Activated CD8-positive, alpha-beta memory T cell treated with anti-CD3 and anti-CD28 coated beads for 36 hours (primary cell): Measurements from ENCODE around the gene C11orf42. TPM values are rescaled to one million over a fixed set of nuclear protein-coding genes. Genes with fewer than 3 reads are reported as not detected.

Experiments used
- CTCF ChIA-PET: fragments of 350-600 bp; sonication (Branson Sonifier 250); formaldehyde crosslinking; loops from one replicate; lab custom pipeline; 2021; ENCODE audit warnings: antibody characterized with exemption; lab: Charles Lee
- POLR2A ChIA-PET: fragments of 350-600 bp; sonication (Branson Sonifier 250); formaldehyde crosslinking; loops from one replicate; lab custom pipeline; 2021; ENCODE audit warnings: antibody characterized with exemption; lab: Charles Lee
- total RNA-seq, 2 experiments: library from RNA; stranded (reverse); gene quantifications; one replicate each; pipeline ENCODE4 v1.2.3, GENCODE V29; 2021

Gene C11orf42, protein sequence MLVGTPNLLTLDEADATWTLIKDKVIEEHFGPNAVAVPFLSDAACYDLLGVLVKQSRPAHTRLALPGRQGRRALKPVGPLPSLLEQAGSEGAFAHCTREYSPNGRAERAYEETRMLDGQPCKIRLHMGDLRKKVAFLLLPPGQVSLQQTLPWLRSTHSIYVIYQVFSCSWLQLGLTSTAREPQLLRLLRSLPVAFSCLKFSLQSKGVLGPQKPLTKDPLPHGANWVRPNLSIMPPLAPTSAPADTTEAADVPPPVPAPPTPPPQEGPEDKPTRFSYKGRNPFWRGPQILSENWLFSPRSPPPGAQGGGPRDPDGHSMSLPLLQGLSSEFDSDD
- total RNA-seq = not detected

DNA sequence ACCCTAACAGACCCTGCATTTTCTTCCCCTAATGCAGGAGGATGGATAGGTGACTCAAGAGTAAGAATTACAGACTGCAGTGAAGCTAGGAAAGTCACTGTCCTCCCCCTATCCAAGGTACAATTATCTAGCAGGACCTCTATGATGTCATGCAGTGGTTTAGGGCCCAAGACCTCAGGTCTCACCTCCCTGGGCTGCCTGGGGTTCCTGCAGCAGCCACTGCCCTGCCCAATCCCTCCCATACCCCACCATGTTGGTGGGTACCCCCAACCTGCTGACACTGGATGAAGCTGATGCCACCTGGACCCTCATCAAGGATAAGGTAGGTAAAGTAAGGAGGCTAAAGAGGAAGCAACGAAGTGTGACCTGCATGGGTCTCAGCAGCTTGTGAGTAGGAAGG lies at the start of gene C11orf42:
TSS of gene C11orf42 (plus strand) at position 192 of the 400 bp plus-strand sequence. CDS start at position 251, 59 bp downstream.
- CTCF ChIA-PET = no interaction called here
- POLR2A ChIA-PET = no interaction called here

GRCh38 chr11:6156628-6157359 lies 48.6 kb upstream of the C11orf42 start:
- ChIA-PET POLR2A (no interaction called here), CTCF (no interaction called here)

GRCh38 chr11:6170226-6170625 lies 35.1 kb upstream of the C11orf42 start, which contains the start of gene OR52B2:
Gene OR52B2 (minus strand): TSS chr11:6170326. CDS start chr11:6170326, 0 bp downstream.
- CTCF ChIA-PET = no interaction called here
- POLR2A ChIA-PET = no interaction called here

DNA sequence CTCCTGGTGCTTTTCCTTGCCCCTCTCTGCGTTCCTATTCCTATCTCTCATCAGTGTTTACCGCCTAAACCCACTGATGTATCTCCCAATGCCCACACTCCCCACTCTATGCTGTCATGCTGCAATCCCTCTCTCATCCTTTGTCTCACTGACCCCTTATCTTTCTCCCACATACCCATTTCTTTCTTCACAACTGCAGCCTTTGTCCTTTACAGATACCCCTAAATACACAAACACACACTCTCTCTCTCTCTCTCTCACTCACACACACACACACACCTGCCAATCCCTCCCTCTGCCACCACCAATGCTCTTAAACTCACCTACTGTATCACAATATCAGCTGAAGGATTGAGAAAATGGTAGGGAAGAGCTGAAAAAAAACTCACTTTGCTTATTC lies 29.9 kb upstream of the C11orf42 start:
- ChIA-PET POLR2A (no interaction called here), CTCF (no interaction called here)

GRCh38 chr11:6191742-6192141 lies 13.6 kb upstream of the C11orf42 start:
- ChIA-PET POLR2A (no interaction called here), CTCF (no interaction called here)

DNA sequence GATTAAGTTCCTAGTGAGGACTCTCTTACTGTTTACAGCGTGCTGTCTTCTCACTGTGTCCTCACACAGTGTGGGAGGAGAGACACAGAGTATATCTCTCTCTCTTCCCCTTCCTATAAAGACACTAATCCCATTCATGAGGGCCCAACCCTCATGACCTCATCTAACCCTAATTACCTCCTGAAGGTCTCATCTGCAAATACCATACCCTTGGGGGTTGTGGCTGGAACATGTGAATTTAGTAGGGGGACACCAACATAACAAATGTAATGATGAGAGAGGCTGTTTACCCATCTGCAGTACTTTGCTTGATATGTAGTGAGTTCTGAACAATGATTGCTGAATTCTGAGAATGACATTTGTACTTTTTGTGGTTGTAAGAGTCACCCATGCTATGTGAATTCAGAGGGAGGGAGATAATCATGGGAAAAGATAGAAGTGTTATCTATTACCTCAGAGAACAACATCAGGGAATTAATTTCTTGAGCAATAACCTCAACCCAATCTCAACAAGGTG lies 11.2 kb upstream of the C11orf42 start:
- ChIA-PET CTCF (no interaction called here), POLR2A (no interaction called here)

DNA sequence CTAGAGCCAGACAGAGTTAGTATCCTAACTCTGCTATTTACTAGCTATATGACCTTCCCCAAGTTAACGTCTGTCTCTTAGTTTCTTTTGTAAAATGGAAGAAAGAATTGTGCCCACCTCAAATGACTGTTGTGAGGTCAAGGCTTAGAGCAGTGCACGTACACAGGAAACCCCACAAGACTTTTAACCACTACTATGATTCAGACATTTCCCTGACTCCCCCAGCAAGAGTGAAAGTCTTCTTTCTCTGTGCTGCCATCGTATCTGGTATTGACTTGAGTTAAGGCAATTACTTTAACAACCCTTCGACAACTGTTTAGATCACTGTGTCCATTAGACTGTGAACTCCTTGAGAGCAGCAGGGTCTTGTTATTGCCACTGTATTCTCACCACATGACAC lies 9.0 kb upstream of the C11orf42 start:
- ChIA-PET POLR2A (no interaction called here), CTCF (no interaction called here)

- ChIA-PET CTCF (interaction anchor here (0.5 kb wide), 1 partner anchor 32 kb away, joined by 3 read pairs; no protein-coding TSS in a partner anchor), POLR2A (no interaction called here)
These were observed 7.7 kb upstream of the C11orf42 start for GRCh38 chr11:6197466-6198200.

DNA sequence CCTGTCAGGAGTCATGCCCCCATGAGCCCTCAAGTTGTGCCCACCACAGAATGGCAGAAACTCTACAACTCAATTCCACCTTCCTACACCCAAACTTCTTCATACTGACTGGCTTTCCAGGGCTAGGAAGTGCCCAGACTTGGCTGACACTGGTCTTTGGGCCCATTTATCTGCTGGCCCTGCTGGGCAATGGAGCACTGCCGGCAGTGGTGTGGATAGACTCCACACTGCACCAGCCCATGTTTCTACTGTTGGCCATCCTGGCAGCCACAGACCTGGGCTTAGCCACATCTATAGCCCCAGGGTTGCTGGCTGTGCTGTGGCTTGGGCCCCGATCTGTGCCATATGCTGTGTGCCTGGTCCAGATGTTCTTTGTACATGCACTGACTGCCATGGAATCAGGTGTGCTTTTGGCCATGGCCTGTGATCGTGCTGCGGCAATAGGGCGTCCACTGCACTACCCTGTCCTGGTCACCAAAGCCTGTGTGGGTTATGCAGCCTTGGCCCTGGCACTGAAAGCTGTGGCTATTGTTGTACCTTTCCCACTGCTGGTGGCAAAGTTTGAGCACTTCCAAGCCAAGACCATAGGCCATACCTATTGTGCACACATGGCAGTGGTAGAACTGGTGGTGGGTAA lies 6.1 kb upstream of the C11orf42 start, which contains the start of gene OR52W1:
TSS of gene OR52W1 (plus strand) at position 51 of the 637 bp plus-strand sequence. CDS start at position 51, 0 bp downstream.
- ChIA-PET CTCF (no interaction called here), POLR2A (no interaction called here)

GRCh38 chr11:6200975-6201374 lies 4.4 kb upstream of the C11orf42 start:
- POLR2A ChIA-PET = no interaction called here
- CTCF ChIA-PET = interaction anchor here (1.4 kb wide), 1 partner anchor 153 kb away, joined by 3 read pairs; no protein-coding TSS in a partner anchor

DNA sequence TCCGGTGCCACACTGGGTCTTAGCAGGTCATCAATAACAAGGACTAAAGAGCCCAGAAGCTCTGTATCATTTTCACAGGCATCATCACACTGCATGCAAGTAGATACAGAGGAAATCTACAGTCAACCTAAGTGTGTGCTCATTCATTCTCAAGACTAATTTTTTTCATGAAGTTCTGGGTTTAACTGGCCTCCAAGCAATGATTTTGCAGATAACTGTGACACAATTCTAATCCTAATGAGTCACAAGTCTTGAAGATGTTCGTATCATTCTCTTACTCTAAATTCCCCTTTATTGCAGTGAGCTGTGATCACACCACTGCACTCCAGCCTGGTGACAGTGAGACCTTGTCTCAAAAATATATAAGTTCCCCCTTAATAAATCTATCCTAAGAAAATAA lies 3.9 kb upstream of the C11orf42 start:
- POLR2A ChIA-PET = no interaction called here
- CTCF ChIA-PET = interaction anchor here (1.4 kb wide), 1 partner anchor 153 kb away, joined by 3 read pairs; no protein-coding TSS in a partner anchor

- ChIA-PET POLR2A (no interaction called here), CTCF (no interaction called here)
These were observed 3.3 kb upstream of the C11orf42 start for GRCh38 chr11:6202041-6202440.

DNA sequence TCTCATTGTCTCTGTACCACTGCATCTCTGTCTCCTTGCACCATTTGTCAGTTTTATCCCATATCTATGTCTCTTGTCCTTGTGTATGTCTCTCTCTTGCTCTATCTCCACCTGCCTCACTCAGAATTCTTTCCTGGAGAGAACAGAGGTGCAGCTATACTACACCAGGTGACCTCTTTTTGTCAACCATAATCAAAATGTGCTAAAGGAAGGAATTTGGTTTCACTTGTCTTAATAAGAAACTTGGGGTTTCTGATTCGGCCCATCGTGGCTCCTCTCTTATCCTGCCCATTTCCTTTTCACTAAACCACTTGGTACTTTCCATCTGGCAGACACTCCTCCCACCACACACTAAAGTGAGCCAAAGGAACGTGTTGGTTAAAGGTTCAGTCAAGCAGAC lies 2.0 kb upstream of the C11orf42 start:
- CTCF ChIA-PET = interaction anchor here (0.8 kb wide), 1 partner anchor 176 kb away, joined by 3 read pairs; no protein-coding TSS in a partner anchor
- POLR2A ChIA-PET = no interaction called here

DNA sequence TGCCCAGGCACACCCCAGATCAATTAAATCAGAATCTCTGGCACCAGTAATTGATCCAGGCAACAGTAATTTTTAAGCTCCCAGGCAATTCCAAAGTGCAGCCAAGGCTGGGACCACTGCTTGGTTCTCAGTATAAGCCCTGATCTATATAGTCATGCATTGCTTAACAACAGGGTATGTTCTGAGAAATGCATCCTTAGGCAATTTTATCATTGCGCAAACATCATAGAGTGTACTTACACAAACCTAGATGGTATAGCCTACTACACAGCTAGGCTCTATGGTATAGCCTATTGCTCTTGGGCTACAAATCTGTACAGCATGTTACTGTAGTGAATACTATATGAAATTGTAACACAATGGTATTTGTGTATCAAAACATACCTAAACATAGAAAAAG lies 651 bp upstream of the C11orf42 start:
- ChIA-PET POLR2A (no interaction called here), CTCF (no interaction called here)

GRCh38 chr11:6206456-6207180 lies 1.3 kb downstream of the C11orf42 start:
- ChIA-PET CTCF (no interaction called here), POLR2A (no interaction called here)

DNA sequence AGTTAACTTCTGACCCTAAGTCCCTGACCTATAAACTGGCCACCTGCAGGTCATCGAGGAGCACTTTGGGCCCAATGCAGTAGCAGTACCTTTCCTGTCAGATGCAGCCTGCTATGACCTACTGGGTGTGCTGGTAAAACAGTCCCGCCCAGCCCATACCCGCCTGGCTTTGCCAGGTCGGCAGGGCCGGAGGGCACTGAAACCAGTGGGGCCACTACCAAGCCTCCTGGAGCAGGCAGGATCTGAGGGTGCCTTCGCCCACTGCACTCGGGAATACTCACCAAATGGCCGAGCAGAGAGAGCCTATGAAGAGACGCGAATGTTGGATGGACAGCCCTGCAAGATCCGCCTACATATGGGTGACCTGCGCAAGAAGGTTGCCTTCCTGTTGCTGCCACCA lies 4.4 kb downstream of the C11orf42 start:
- ChIA-PET POLR2A (no interaction called here), CTCF (no interaction called here)

DNA sequence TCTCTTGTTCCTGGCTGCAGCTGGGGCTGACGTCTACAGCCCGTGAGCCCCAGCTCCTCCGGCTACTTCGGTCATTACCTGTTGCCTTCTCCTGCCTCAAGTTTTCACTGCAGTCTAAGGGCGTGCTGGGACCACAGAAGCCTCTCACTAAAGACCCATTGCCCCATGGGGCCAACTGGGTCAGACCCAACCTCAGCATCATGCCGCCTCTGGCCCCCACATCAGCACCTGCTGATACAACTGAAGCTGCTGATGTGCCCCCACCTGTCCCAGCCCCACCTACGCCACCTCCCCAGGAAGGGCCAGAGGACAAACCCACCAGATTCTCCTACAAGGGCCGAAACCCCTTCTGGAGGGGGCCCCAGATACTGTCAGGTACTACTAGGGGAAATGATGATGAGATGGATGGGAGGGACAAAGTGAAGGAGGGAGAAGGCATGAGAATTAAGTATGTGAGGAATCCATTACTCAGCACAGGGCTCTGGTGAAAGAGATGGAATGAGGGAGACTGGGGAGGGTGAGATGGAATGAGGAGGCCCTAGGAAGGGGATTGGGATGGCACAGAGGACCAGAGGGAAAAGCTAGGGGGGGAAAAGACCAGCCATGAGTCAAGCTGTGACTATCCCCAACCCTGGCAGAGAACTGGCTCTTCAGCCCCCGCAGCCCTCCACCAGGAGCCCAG lies 5.1 kb downstream of the C11orf42 start:
- ChIA-PET CTCF (no interaction called here), POLR2A (no interaction called here)

DNA sequence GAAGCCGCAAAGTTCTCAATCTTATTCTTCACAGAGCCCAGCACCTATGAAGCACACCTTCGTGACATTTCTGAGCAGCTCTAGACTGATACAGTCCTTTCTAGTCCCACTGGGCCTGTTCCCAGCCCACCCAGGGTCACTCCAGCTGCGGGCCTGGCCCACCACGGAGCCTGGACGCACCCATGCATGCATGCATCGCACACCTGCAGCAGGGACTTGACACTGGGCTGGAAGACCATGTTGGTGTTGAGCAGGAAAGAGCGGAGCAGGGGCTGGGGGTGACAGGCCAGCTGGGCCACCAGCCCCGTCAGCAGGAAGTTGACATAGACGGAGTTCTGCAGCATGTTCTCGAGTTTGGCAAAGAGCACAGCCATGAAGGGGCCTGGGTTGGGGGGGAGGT lies 9.2 kb downstream of the C11orf42 start:
- CTCF ChIA-PET = no interaction called here
- POLR2A ChIA-PET = no interaction called here
